ENCODE data around the gene SART1.

- no peak for TF ChIP-seq POLR2AphosphoS5 (IDR thresholded peaks at IDR 0.05)
- no peak for TF ChIP-seq POLR2A (IDR thresholded peaks at IDR 0.05)
- no peak for TF ChIP-seq CTCF (IDR thresholded peaks at IDR 0.05 in 8 of 11, conservative IDR thresholded peaks at IDR 0.05 in 3 of 11)
These were observed 23.8 kb upstream of the SART1 start for GRCh38 chr11:65937766-65938165.

All from spleen (tissue), 7 donors.